PFSK-1 (cell line): ENCODE results near the gene CFAP410.

Experiments
- FOXP2 ChIP-seq: optimal IDR thresholded peaks from 2 replicates; pipeline ENCODE3; 2011; ENCODE audit warnings: borderline replicate concordance, control low read depth, inconsistent platforms; ENCODE audit not compliant: insufficient read depth; ENCODE audit errors: extremely low read length, extremely low read depth
- POLR2AphosphoS5 ChIP-seq: IDR thresholded peaks from 2 replicates; pipeline ENCODE4 v1.6.1; 2012; ENCODE audit warnings: low read depth, mild to moderate bottlenecking, control low read depth, low read length, moderate library complexity
- REST ChIP-seq, 2 experiments: IDR thresholded peaks; 2 replicates each; pipeline versions ENCODE4 v1.6.1 to v1.8.0; 2011 to 2012; ENCODE audit warnings: low read depth in 2 of 2, low read length in 2 of 2, control low read depth in 1 of 2, inconsistent platforms in 1 of 2, mild to moderate bottlenecking in 1 of 2, moderate library complexity in 1 of 2; ENCODE audit not compliant: insufficient read depth in 1 of 2
- SIN3A ChIP-seq: IDR thresholded peaks from 2 replicates; pipeline ENCODE4 v1.6.1; 2012; ENCODE audit warnings: mild to moderate bottlenecking, low read length, moderate library complexity, borderline replicate concordance; ENCODE audit not compliant: insufficient read depth
- TAF1 ChIP-seq: IDR thresholded peaks from 2 replicates; pipeline ENCODE4 v1.6.1; 2012; ENCODE audit warnings: low read length, control low read depth, borderline replicate concordance; ENCODE audit not compliant: insufficient read depth

Gene CFAP410

GRCh38 chr21:44348861-44349260, 9.7 kb upstream of the CFAP410 start:
- TF ChIP-seq REST (IDR thresholded peaks at IDR 0.05; ENCODE audit: insufficient read depth in 1 of 2, low read depth in 2 of 2, low read length in 2 of 2) (no peak), TAF1 (no peak), SIN3A (no peak), FOXP2 (no peak), POLR2AphosphoS5 (no peak)

- TF ChIP-seq FOXP2: no peak
- no peak for TF ChIP-seq POLR2AphosphoS5
- TF ChIP-seq REST (IDR thresholded peaks at IDR 0.05; ENCODE audit: insufficient read depth in 1 of 2, low read depth in 2 of 2, low read length in 2 of 2): no peak
- no peak for TF ChIP-seq SIN3A
- TF ChIP-seq TAF1: no peak
These were observed 8.8 kb upstream of the CFAP410 start for GRCh38 chr21:44347911-44348451.

GRCh38 chr21:44345495-44345894, 6.3 kb upstream of the CFAP410 start:
- TF ChIP-seq REST (IDR thresholded peaks at IDR 0.05; ENCODE audit: insufficient read depth in 1 of 2, low read depth in 2 of 2, low read length in 2 of 2): no peak
- TF ChIP-seq TAF1: no peak
- TF ChIP-seq SIN3A: no peak
- no peak for TF ChIP-seq POLR2AphosphoS5
- TF ChIP-seq FOXP2: no peak

GRCh38 chr21:44344541-44345183, 5.5 kb upstream of the CFAP410 start:
- TF ChIP-seq TAF1: no peak
- no peak for TF ChIP-seq POLR2AphosphoS5
- no peak for TF ChIP-seq REST (IDR thresholded peaks at IDR 0.05; ENCODE audit: insufficient read depth in 1 of 2, low read depth in 2 of 2, low read length in 2 of 2)
- no peak for TF ChIP-seq FOXP2
- no peak for TF ChIP-seq SIN3A
